DOHH2 (cell line): ENCODE measurements around the gene FAM81B.
"Not testable (repeated sequence)": the region's sequence is repeated elsewhere in the genome, so short reads cannot be mapped to it uniquely, and the experiment has no call there.

Experiments used
- H3F3A ChIP-seq: fragments of 200-600 bp; sonication (generic), shearing (Covaris generic); 2 replicates; pipeline ENCODE4 v1.6.0; 2016; ENCODE audit warnings: antibody characterized with exemption, mild to moderate bottlenecking; ENCODE audit not compliant: control insufficient read depth, insufficient read depth
- H3K27ac ChIP-seq: fragments of 200-600 bp; sonication (generic); 2 replicates; pipeline ENCODE4 v1.5.1; 2014; ENCODE audit warnings: low read depth, mild to moderate bottlenecking, low read length, moderate library complexity
- H3K27me3 ChIP-seq: fragments of 200-600 bp; sonication (generic); 2 replicates; pipeline ENCODE4 v1.6.1; 2014; ENCODE audit warnings: mild to moderate bottlenecking, low read length, mixed read lengths; ENCODE audit not compliant: control insufficient read depth
- H3K36me3 ChIP-seq: fragments of 200-600 bp; sonication (generic); 2 replicates; pipeline ENCODE4 v1.6.1; 2014; ENCODE audit warnings: mild to moderate bottlenecking, low read length, moderate library complexity, mixed read lengths; ENCODE audit not compliant: control insufficient read depth
- H3K4me1 ChIP-seq: fragments of 200-600 bp; sonication (generic); 2 replicates; pipeline ENCODE4 v1.6.1; 2014; ENCODE audit warnings: mild to moderate bottlenecking, low read length, mixed read lengths; ENCODE audit not compliant: control insufficient read depth
- H3K4me2 ChIP-seq: fragments of 200-600 bp; sonication (generic); 2 replicates; pipeline ENCODE4 v1.6.0; 2014; ENCODE audit warnings: mild to moderate bottlenecking, low read length, moderate library complexity
- H3K4me3 ChIP-seq: fragments of 200-600 bp; sonication (generic); 2 replicates; pipeline ENCODE4 v1.5.1; 2014; ENCODE audit warnings: mild to moderate bottlenecking, low read length, mixed read lengths
- H3K79me2 ChIP-seq: fragments of 200-600 bp; sonication (generic); 2 replicates; pipeline ENCODE4 v1.6.1; 2014; ENCODE audit warnings: mild to moderate bottlenecking, low read length, mixed read lengths; ENCODE audit not compliant: control insufficient read depth
- H3K9me2 ChIP-seq: fragments of 200-600 bp; sonication (generic); replicated peaks from 2 replicates; pipeline ENCODE4 v1.6.1; 2014; ENCODE audit warnings: mild to moderate bottlenecking, low read length, mixed read lengths; ENCODE audit not compliant: control insufficient read depth
- H3K9me3 ChIP-seq: fragments of 200-600 bp; sonication (generic); 2 replicates; pipeline ENCODE4 v1.6.1; 2014; ENCODE audit warnings: antibody characterized with exemption, low read length, mixed read lengths; ENCODE audit not compliant: control insufficient read depth, insufficient read depth
- H4K20me1 ChIP-seq: fragments of 200-600 bp; sonication (generic); 2 replicates; pipeline ENCODE4 v1.6.0; 2014; ENCODE audit warnings: low read depth, mild to moderate bottlenecking, antibody characterized with exemption, low read length, moderate library complexity; ENCODE audit not compliant: control insufficient read depth, insufficient read depth
- CTCF ChIP-seq: fragments of 200-600 bp; sonication (generic); IDR thresholded peaks from one replicate; pipeline ENCODE4 v1.5.1; 2014; ENCODE audit warnings: antibody characterized with exemption, mild to moderate bottlenecking, low read depth, low read length; ENCODE audit not compliant: poor library complexity, severe bottlenecking
- EZH2phosphoT487 ChIP-seq: fragments of 200-600 bp; sonication (generic); IDR thresholded peaks from 2 replicates; pipeline ENCODE4 v1.6.1; 2017; ENCODE audit warnings: borderline replicate concordance, mild to moderate bottlenecking, antibody characterized with exemption, low read length, moderate library complexity, mixed read lengths

Gene FAM81B

GRCh38 chr5:95390812-95391492 lies at the start of gene FAM81B:
Gene FAM81B, plus strand, starts transcription at chr5:95391366. Its CDS starts 24 bp downstream, at chr5:95391390.
- Histone ChIP-seq H3K4me2 (no peak within 1 kb of the TSS), H3K27ac (no peak within 1 kb of the TSS), H4K20me1 (no peaks in the 10 kb centered on the region), H3K36me3 (no peaks in the 10 kb centered on the region), H3F3A (no peaks in the 10 kb centered on the region), H3K4me1 (no peaks in the 10 kb centered on the region), H3K4me3 (no peak within 1 kb of the TSS), H3K79me2 (no peaks in the 10 kb centered on the region), H3K9me3 (no peaks in the 10 kb centered on the region), H3K27me3 (no peaks in the 10 kb centered on the region), H3K9me2 (no peaks in the 10 kb centered on the region)
- no peak for TF ChIP-seq EZH2phosphoT487
- TF ChIP-seq CTCF, result no peak

GRCh38 chr5:95341444-95341843 lies 49.7 kb upstream of the FAM81B start:
- not testable (repeated sequence) for H3K27me3 ChIP-seq, H3K4me2 ChIP-seq, H3K27ac ChIP-seq

GRCh38 chr5:95347506-95348120 lies 43.6 kb upstream of the FAM81B start:
- H3K9me2 ChIP-seq, result no peaks in the 10 kb centered on the region
- TF ChIP-seq EZH2phosphoT487 (no peak), CTCF (no peak)
- H3K4me1 ChIP-seq, result no peaks in the 10 kb centered on the region
- H3K9me3 ChIP-seq, result no peaks in the 10 kb centered on the region
- no peaks in the 10 kb centered on the region for H3K27me3 ChIP-seq
- H3F3A ChIP-seq, result no peaks in the 10 kb centered on the region
- H3K4me3 ChIP-seq, result no peak overlapping the region
- H4K20me1 ChIP-seq, result no peaks in the 10 kb centered on the region
- no peaks in the 10 kb centered on the region for H3K36me3 ChIP-seq
- H3K27ac ChIP-seq, result no peak overlapping the region
- no peak overlapping the region for H3K4me2 ChIP-seq
- H3K79me2 ChIP-seq, result no peaks in the 10 kb centered on the region

More at GRCh38 chr5:95341444-95341843, 49.7 kb upstream of the FAM81B start:
- not testable (repeated sequence) for H3K9me3 ChIP-seq, H3K36me3 ChIP-seq, H4K20me1 ChIP-seq, H3K79me2 ChIP-seq, H3K4me1 ChIP-seq, H3K4me3 ChIP-seq, H3F3A ChIP-seq, H3K9me2 ChIP-seq

GRCh38 chr5:95350631-95351030 lies 40.5 kb upstream of the FAM81B start:
- Histone ChIP-seq H3K79me2 (no peaks in the 10 kb centered on the region), H3K9me3 (no peaks in the 10 kb centered on the region), H3K4me1 (no peaks in the 10 kb centered on the region), H3K27me3 (no peaks in the 10 kb centered on the region), H4K20me1 (no peaks in the 10 kb centered on the region), H3K4me3 (no peak overlapping the region), H3K4me2 (no peak overlapping the region), H3K36me3 (no peaks in the 10 kb centered on the region), H3F3A (no peaks in the 10 kb centered on the region), H3K9me2 (no peaks in the 10 kb centered on the region), H3K27ac (no peak overlapping the region)
- no peak for TF ChIP-seq EZH2phosphoT487
- no peak for TF ChIP-seq CTCF
